ENCODE measurements around the gene ACACB.
A peak's percentile ranks its signal among the peaks of the same experiment; 100 is the strongest.

Gene ACACB

GRCh38 chr12:109134186-109134917 lies 18.0 kb downstream of the ACACB start:
- Histone ChIP-seq H3K4me1 (ENCODE audit: control insufficient read depth in 1 of 2, insufficient read depth in 1 of 2, low read depth in 1 of 2, low read length in 1 of 2) (peaks cover 0 to 3% of the 10 kb centered on the region in 2 experiments), H3K27ac (no peak overlapping the region), H3K36me3 (no peaks in the 10 kb centered on the region), H3K9me3 (no peaks in the 10 kb centered on the region), H3K27me3 (peaks cover 7% of the 10 kb centered on the region), H3K4me3 (ENCODE audit: low read depth in 1 of 2, low read length in 1 of 2) (no peak overlapping the region)
- TF ChIP-seq, protein P1, sequence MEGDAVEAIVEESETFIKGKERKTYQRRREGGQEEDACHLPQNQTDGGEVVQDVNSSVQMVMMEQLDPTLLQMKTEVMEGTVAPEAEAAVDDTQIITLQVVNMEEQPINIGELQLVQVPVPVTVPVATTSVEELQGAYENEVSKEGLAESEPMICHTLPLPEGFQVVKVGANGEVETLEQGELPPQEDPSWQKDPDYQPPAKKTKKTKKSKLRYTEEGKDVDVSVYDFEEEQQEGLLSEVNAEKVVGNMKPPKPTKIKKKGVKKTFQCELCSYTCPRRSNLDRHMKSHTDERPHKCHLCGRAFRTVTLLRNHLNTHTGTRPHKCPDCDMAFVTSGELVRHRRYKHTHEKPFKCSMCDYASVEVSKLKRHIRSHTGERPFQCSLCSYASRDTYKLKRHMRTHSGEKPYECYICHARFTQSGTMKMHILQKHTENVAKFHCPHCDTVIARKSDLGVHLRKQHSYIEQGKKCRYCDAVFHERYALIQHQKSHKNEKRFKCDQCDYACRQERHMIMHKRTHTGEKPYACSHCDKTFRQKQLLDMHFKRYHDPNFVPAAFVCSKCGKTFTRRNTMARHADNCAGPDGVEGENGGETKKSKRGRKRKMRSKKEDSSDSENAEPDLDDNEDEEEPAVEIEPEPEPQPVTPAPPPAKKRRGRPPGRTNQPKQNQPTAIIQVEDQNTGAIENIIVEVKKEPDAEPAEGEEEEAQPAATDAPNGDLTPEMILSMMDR (IDR thresholded peaks at IDR 0.05): peak; percentile 10

GRCh38 chr12:109137055-109137454 lies 20.7 kb downstream of the ACACB start:
- Histone ChIP-seq H3K9me3 (no peaks in the 10 kb centered on the region), H3K4me3 (ENCODE audit: low read depth in 1 of 2, low read length in 1 of 2) (no peak overlapping the region), H3K36me3 (no peaks in the 10 kb centered on the region), H3K4me1 (ENCODE audit: control insufficient read depth in 1 of 2, insufficient read depth in 1 of 2, low read depth in 1 of 2, low read length in 1 of 2) (no peaks in the 10 kb centered on the region), H3K27ac (no peak overlapping the region), H3K27me3 (no peaks in the 10 kb centered on the region)
- TF ChIP-seq, protein P1 (IDR thresholded peaks at IDR 0.05): no peak

- H3K4me3 ChIP-seq (ENCODE audit: low read depth in 1 of 2, low read length in 1 of 2): no peak overlapping the region
- H3K27me3 ChIP-seq: no peaks in the 10 kb centered on the region
- H3K27ac ChIP-seq: no peak overlapping the region
- H3K36me3 ChIP-seq: no peaks in the 10 kb centered on the region
- H3K9me3 ChIP-seq: no peaks in the 10 kb centered on the region
- no peaks in the 10 kb centered on the region for H3K4me1 ChIP-seq (ENCODE audit: control insufficient read depth in 1 of 2, insufficient read depth in 1 of 2, low read depth in 1 of 2, low read length in 1 of 2)
- TF ChIP-seq, protein P1 (IDR thresholded peaks at IDR 0.05): no peak
Observed at GRCh38 chr12:109139360-109139759, 23.0 kb downstream of the ACACB start.

DNA sequence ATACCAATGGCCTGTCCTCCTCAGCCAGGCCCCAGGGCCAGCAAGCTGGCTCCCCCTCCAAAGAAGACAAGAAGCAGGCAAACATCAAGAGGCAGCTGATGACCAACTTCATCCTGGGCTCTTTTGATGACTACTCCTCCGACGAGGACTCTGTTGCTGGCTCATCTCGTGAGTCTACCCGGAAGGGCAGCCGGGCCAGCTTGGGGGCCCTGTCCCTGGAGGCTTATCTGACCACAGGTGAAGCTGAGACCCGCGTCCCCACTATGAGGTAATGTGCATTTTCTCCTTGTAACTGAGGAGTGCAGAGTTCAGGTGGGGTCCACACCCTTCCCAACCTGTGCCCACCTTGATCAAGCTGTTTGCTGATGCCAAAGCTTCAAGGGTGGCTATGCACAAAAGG lies 23.4 kb downstream of the ACACB start:
- TF ChIP-seq, protein P1 (IDR thresholded peaks at IDR 0.05): no peak

DNA sequence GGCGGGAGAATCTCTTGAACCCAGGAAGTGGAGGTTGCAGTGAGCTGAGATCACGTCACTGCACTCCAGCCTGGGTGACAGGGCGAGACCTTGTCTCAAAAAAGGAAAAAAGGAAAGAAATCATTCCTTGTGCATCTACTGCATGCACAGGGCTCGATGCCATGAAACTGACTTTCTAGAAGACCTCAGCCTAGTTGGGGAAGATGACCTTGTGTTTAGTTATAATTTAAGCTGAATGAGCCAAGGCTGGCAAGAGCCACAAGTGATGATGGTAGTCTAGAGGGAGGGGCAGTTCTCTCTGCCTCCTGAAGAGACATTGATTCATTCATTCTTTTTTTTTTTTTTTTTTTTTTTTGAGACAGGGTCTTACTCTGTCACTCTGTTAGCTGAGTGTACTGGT lies 24.2 kb downstream of the ACACB start:
- Histone ChIP-seq H3K4me3 (ENCODE audit: low read depth in 1 of 2, low read length in 1 of 2) (no peak overlapping the region), H3K36me3 (no peaks in the 10 kb centered on the region), H3K9me3 (no peaks in the 10 kb centered on the region), H3K4me1 (ENCODE audit: control insufficient read depth in 1 of 2, insufficient read depth in 1 of 2, low read depth in 1 of 2, low read length in 1 of 2) (no peaks in the 10 kb centered on the region), H3K27me3 (no peaks in the 10 kb centered on the region), H3K27ac (no peak overlapping the region)
- TF ChIP-seq, protein P1 (IDR thresholded peaks at IDR 0.05): no peak

More for the DNA sequence above, 23.4 kb downstream of the ACACB start:
- no peaks in the 10 kb centered on the region for H3K36me3 ChIP-seq
- no peaks in the 10 kb centered on the region for H3K27me3 ChIP-seq
- no peaks in the 10 kb centered on the region for H3K9me3 ChIP-seq
- H3K27ac ChIP-seq: no peak overlapping the region
- H3K4me3 ChIP-seq (ENCODE audit: low read depth in 1 of 2, low read length in 1 of 2): no peak overlapping the region
- H3K4me1 ChIP-seq (ENCODE audit: control insufficient read depth in 1 of 2, insufficient read depth in 1 of 2, low read depth in 1 of 2, low read length in 1 of 2): no peaks in the 10 kb centered on the region

Data from neutrophil (primary cell).